Smooth muscle cell of the brain vasculature (primary cell): ENCODE measurements around the gene TM2D3.

Experiments
- DNase-seq: peaks from one replicate; pipeline ENCODE4 v3.0.0-alpha.2; 2012; ENCODE audit warnings: low read depth, low spot score

The TM2D3 gene

DNA sequence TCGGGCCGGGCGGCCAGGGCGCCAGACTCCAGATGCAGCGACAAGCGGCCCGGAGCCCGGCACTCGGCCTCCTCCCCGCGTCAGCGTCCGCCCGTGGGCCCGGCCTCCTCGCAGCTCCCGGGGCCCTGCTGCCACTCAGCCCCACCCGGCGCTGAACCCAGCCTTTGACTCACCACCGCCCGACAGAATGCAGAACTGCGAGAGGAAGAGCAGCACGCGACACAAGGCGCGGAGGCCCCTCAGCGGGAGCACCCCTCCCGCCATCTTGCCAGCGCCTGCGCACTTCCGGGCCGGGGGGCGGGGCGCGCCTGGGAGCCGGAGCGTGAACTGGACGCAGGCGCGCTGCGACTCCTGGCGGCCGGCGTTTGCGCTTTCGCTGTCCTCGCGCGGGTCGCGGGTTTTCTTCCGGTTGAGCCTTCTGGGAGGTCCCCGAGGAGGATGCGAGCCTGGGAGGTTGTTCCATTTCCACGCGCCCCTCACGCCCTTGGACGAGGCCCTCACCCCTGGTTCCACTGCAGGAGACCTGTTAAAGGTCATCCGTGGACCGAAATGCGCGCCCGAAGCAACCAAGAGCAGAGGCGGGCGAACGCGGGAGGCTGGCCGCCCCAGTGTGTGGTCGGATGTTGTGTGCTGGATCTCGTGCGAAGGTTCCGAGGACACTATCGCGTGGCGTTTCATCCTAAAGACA, at the start of gene TM2D3:
TM2D3 (minus strand) TSS at position 284 of the 688 bp plus-strand sequence; CDS start at position 264, 20 bp downstream.
- DNase-seq, result peak; percentile 72

DNA sequence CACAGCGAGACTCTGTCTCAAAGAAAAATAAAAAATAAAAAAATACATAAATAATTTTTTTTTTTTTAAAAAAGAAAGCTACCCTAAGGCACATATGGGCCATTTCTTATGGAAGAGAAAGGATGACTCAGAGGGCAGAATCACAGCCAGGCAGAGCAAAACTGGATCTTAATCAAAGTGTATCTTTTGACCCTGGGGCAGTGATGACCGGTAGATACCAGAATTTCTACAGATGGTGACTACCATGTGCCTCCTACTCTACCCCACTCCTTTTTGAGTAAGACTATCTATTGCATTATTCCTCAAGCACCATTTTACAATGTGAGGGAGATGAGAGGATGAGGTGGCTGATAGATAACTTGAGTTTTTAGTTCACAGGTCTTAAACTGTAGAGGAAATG, 46.1 kb upstream of the TM2D3 start:
- DNase-seq, result no peak

GRCh38 chr15:101697488-101697887, 45.3 kb upstream of the TM2D3 start:
- no peak for DNase-seq

- no peak for DNase-seq
Measured at GRCh38 chr15:101696829-101697228, 44.6 kb upstream of the TM2D3 start.

GRCh38 chr15:101694261-101694660, 42.1 kb upstream of the TM2D3 start:
- DNase-seq, result no peak

DNA sequence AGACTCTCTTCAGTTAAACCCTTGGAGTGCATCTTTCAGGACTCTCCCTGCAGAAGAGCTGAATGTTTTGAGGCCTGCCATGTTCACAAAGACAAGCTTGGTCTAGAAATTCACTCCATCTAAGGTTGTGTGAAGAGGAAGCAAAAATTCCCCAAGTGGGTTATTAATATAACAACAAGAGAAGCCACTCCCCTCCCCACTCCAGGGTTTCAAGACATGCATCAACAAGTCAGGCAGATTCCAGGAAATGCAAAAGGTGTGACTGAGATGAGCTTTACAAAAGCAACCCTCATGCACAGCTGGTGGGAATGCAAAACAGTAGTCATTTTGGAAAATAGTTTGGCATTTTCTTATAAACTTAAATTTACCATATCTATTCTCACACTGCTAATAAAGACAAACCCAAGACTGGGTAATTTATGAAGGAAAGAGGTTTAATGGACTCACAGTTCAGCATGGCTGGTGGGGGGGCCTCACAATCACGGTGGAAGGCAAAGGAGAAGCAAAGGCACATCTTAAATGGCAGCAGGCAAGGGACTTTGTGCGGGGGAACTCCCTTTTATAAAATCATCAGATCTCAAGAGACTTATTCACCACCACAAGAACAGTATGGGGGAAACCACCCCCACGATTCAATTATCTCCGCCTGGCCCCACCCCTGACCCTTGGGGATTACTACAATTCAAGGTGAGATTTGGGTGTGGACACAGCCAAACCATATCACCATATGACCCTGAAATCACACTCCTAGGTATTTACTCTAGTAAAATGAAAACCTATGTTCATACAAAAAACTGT, 40.8 kb upstream of the TM2D3 start:
- DNase-seq, result peak; percentile 28

DNA sequence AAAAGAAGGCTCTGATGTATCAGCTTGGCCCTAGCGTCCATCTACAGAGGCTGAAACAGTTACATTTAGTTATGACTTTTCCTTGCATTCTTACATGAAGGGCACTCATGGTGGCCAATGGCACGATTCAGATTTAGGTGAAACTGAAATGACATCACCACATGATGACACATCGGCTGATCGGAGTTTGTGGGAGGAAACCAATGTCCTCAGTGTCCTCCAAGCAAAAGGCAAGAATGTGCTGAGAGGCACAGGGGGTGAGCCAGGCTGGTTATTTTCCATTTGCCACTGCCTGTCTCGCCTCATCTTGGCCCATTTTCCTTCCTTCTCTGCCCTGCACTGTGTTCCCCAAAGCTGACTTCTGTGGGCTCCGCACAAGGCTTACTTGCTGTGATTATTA, 37.7 kb upstream of the TM2D3 start:
- no peak for DNase-seq

DNA sequence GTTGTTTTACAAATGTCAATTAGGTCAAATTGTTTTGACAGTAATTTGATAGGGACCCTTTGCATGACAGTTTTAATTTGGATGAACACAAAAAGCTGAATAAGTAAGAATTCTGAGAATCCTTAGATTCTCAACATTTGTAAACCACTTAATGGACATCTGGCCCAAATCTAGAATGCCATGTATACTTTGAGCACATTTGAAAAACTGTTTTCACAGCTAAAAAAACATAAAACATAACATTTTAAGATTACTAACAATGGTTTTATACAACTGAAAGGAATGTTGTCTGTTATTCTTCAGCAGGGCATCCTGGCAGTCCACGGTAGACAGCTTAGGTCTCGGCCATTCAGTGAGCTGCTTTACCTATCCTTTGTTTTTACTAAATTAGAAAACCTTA, 34.5 kb upstream of the TM2D3 start:
- no peak for DNase-seq

DNA sequence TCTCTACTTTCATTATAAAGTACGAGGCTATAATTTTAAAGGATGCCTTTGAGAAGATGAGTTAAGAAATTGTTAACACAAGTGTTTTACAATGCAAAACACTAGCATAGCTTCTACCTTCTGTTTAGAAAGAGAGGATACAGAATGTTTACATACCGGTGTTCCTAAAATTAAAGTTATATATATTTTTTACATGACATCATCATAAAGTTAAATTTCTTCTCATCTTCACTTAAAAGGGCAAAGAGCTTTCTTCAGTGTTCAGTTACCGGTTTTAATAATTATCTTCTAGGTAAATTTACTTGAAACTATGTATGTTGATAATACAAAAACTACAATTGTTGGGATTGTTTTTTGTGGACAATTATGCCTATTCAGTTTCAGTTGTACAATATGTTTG, 32.7 kb upstream of the TM2D3 start:
- DNase-seq, result no peak

DNA sequence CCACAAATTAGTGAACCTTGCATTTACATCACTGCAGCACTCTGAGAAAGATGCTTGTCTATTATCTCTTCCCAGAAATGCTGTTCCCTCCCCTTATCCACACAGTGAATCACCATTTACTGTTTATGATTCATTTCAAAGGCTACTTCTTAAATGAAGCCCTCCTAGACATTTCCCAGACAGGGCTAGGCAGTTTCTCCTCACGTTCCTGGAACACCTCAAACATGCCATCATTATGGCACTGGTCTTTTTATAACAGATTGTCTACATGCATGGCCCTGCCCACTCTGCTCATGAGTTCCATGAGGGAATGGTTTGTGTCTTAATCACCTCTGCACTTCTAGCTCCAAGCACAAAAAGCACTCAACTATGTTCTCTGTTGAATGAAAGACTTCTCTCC, 32.2 kb upstream of the TM2D3 start:
- DNase-seq, result no peak

DNA sequence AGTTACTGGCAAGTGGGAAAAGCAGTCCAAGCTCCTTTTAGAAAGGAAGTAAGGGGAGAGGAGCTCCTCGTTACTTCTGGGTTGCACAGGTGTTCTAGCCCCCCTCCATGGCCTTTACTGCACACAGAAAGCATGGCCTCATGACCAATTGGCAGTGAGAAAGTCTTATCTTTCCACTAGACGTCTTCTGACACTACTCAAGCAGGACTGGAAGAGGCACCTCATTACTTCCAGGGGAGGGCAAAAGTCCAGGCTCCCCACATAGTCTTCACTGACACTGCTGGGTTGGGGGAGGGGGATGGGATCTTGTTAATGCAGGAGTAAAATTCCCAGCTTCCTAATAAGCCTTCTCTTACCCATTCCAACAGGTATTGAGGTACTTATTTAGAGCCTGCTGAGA, 27.6 kb upstream of the TM2D3 start:
- DNase-seq, result no peak

GRCh38 chr15:101676921-101677329, 24.7 kb upstream of the TM2D3 start:
- no peak for DNase-seq

GRCh38 chr15:101675796-101676582, 23.8 kb upstream of the TM2D3 start:
- peak; percentile 67 for DNase-seq

GRCh38 chr15:101675015-101675414, 22.8 kb upstream of the TM2D3 start:
- no peak for DNase-seq

DNA sequence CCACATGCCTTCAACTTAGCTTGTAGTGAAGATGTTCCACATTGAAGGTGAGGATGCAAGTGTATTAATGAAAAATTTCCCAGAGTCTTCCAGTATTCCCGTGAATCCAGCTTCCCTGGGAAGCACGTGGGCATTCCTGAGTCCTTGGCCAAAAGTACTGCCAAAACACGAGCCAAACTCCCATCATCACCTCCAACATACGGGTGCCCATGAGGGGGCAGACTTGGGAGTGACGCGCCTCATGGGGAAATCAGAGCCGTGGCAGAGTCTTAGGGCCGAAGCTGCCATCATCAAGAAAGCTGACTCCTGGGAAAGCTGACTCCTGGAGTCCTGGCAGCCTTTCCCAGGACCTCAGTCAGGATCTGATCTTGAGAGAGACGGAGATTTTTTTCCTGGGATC, 20.1 kb upstream of the TM2D3 start:
- no peak for DNase-seq

DNA sequence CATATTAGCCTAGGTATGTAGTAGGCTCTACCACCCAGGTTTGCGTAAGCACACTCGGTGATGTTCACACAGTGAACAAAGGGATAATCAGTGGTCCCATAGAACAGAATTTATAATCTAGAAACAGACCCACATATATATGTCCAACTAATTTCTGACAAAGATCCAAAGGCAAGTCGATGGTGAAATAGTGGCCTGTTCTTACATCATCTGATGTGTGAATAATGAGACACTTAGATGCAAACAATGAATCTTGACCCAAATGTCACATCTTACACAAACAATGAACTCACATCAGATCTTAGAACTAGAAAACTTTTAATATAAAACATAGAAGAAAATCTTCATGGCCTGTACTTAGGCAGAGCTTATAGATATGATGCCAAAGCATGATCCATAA, 17.6 kb upstream of the TM2D3 start:
- DNase-seq, result no peak

GRCh38 chr15:101667881-101668280, 15.7 kb upstream of the TM2D3 start:
- no peak for DNase-seq

DNA sequence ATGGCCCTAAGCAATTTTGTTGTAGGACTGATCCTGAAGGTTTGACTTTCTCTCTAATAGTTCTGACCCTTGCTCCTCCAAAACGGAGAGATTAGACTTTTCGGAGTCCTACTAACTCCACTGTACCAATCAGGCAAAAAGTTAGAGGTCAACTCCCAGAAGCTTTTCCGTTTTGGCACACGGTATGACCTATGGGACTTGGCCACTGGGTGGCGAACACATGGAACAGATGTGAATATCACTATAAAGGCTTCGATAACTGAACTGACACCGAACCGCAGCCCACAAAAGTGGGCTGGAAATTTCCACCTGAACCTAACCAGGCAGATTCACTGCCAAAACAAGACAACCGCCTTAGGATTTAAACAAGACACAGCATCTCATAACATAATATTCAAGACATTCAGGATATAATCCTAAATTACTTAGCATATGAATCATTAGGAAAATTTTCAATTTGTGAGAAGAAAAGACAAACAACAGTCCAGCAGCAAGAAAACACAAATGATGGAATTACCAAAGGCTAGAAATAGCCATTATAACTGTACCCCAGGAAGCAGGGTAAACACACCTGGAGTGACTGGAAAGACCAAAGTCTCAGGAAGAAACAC, 12.2 kb upstream of the TM2D3 start:
- no peak for DNase-seq

GRCh38 chr15:101662203-101662602, 10.0 kb upstream of the TM2D3 start:
- DNase-seq, result no peak

GRCh38 chr15:101660005-101660404, 7.8 kb upstream of the TM2D3 start:
- DNase-seq, result no peak

GRCh38 chr15:101657968-101658784, 6.0 kb upstream of the TM2D3 start:
- DNase-seq, result no peak
